AG09319 (cell line): ENCODE data around the gene AZIN2.

Experiments
- DNase-seq: peaks from one replicate; pipeline ENCODE4 v3.0.0-alpha.2; 2010; ENCODE audit warnings: low read depth; ENCODE audit errors: extremely low read depth
- TF ChIP-seq, protein P1 (sequence below): IDR thresholded peaks from 2 replicates; pipeline ENCODE4 v1.5.1; 2011; ENCODE audit warnings: low read depth, mild to moderate bottlenecking, inconsistent platforms, low read length, moderate library complexity

The AZIN2 gene

DNA sequence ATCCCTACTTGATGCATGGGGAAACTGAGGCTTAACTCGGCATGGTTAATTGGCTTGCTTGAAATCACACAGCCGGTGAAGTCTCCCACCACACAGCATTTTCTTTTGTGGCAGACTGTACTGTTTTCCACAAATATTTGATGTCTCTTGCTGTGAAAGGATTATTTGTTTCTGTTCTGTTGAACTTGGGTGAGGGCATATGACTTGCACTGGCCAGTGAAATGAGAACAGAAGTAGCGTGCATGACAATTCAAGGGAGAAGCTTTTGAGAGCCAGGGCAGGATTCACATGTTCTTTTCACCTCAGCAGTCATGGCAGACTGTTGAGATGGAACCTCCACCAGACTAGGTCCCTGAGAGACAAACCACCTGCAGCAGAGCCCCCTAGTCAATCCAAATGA is 32.5 kb upstream of the AZIN2 start:
- DNase-seq, result no peak
- TF ChIP-seq, protein P1, sequence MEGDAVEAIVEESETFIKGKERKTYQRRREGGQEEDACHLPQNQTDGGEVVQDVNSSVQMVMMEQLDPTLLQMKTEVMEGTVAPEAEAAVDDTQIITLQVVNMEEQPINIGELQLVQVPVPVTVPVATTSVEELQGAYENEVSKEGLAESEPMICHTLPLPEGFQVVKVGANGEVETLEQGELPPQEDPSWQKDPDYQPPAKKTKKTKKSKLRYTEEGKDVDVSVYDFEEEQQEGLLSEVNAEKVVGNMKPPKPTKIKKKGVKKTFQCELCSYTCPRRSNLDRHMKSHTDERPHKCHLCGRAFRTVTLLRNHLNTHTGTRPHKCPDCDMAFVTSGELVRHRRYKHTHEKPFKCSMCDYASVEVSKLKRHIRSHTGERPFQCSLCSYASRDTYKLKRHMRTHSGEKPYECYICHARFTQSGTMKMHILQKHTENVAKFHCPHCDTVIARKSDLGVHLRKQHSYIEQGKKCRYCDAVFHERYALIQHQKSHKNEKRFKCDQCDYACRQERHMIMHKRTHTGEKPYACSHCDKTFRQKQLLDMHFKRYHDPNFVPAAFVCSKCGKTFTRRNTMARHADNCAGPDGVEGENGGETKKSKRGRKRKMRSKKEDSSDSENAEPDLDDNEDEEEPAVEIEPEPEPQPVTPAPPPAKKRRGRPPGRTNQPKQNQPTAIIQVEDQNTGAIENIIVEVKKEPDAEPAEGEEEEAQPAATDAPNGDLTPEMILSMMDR, result no peak

DNA sequence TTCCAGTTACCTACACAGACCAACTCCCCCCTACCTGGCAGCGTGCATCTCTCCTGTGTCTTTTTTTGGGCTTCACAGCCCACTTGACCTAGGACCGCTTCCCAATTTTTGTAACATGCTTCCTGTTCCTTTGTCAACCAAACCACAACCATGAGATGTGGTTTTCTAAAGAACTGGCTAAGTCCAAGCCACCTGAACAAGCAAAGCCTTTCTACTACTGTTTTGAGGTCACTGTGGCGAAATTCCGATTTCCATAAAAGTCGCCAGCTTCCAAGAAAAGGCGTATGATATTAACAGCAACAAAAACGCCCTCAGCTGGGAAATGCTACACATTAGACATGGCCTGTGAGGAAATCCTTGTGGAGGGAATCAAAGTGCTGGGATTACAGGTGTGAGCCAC is 31.6 kb upstream of the AZIN2 start:
- DNase-seq, result no peak
- TF ChIP-seq, protein P1, result no peak

DNA sequence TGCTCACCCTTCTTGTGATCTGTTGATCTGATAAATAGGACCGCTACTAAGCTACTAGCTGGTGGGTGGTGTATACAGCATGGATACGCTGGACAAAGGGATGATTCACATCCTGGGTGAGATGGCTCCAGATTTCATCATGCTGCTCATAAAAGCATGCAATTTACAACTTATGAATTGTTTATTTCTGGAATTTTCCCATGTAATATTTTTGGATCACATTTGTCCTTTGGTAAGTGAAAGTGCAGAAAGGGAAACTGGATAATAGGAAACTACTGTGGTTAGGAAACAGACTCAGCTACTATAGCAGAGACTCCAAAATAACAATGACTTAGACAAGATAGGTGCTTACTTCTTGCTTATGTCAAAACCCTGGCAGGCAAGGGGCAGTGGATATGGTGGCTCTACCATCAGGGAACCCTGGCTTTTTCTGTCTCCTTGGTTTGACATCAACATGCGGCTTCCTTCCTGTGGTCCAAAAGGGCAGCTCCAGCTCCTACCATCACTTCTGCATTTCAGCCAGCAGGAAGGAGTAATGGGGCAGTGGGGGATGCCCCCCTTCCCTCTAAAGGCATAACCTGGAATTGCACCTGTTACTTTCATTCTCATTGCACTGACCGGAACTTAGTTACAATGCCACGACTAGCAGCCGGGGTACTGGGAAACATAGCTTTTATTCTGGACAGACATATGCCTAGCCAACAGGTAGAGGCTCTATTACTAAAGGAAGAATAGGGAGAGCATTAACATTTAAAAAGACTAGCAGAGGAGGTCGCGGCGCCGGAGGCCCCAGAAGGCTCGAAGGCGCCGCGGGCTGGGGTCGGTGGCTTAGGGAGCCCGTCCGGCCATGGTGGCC is 30.5 kb upstream of the AZIN2 start:
- TF ChIP-seq, protein P1, result no peak
- DNase-seq, result peak; percentile 77

DNA sequence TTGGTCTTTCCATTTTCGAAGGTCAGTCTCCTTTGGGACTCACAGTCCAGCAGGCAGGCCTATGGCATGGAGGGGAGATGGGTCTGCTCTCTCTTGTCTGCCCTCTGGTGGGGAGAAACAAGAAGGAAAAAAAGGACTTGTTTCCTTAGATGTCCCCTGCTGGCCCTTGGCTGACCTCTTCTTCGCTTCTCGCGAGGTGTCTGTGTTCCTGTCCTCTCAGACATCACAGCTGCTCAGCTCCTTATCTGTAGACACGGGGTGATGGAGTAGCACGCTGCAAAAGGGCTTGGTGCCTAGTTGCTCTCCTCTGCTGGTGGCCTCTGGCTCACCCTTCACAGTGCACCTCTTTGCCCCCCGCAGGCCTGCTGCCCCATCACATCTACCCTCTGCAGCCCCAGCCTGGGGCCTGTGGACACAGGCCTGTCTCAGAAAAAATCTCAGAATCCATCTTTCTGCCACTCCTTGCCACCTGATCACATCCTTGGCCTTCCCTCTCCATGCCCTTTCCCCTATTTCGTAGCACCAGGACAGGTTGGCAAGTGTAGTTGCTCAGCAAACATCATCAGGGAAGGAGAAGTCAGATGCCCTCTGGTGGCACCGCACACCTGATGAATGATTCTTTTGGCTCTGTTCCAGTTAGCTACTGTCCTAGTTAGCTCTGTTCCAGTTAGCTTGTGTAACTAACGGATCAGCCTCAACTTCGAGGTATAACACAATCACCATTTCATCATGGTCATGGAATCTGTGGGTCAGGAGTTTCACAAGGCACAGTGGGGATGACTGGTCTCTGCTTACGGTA is 25.5 kb upstream of the AZIN2 start:
- TF ChIP-seq, protein P1, result peak; percentile 78

DNA sequence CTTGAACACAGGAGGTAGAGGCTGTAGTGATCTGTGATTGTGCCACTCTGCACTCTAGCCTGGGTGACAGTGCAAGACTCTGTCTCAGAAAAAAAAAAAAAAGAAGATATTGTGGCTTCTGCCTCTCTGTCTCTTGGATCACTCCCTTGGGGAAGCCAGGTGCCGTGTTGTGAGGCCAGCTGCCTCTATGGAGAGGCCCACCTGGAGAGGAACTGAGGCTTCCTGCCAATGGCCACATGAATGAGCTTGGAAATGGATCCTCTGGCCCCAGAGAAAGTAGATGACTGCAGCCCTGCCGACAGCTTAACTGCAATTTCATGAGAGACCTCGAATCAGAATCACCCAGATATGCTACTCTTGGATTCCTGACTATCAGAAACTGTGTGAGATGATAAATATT is 24.5 kb upstream of the AZIN2 start:
- no peak for DNase-seq
- TF ChIP-seq, protein P1, result no peak

More for the DNA sequence above, 25.5 kb upstream of the AZIN2 start:
- peak; percentile 72 for DNase-seq

DNA sequence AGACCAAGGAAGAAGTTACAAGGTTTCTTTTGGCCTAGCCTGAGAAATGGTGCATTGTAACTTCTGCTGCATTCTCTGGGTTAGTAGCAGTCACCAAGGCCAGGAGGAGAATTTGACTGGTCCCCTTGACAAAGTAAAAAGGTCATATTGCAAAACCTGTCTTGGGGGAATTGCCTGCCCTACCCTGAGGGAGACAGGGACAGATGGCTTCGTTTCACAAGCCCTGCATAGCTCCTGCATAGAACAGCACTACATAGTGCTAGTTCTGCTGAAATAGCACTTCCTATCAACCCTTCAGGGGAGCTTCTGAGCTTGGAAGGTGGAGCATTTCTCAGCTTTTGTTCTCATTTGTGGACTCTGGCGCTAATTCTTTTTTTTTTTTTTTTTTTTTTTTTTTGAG is 23.9 kb upstream of the AZIN2 start:
- no peak for DNase-seq
- TF ChIP-seq, protein P1, result no peak

DNA sequence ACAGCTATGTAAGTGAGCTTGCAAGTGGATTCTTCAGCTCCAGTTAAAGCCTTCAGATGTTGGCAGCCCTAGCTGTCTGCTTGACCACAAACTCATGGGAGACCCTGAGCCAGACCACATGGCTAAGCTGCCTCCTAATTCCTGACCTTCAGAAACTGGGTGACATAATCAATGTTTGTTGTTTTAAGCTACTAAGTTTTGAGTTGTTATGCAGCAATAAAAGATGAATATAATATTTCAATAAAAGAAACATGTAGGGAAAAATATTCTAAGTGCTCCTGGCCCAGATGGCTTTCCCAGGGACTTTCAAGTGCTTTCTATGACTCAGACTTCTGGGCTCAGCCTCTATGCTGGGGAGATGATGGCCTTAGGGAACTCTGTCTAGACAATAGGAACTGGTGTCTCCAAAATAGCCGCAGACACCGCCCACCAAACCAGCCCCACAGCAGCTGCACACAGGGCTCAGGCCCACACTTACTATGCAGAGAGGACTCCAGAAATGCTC is 20.3 kb upstream of the AZIN2 start:
- DNase-seq, result peak; percentile 92
- TF ChIP-seq, protein P1, result no peak
